OCI-M2 (cell line): Measurements from ENCODE around the gene ADNP.

ENCODE experiments used
- DNase-seq: peaks from one replicate; lab custom pipeline; 2025; ENCODE audit not compliant: unreplicated experiment; lab: John Stamatoyannopoulos, UW

ADNP gene

GRCh38 chr20:50874111-50874757, 57.0 kb downstream of the ADNP start:
- no peak for DNase-seq

- no peak for DNase-seq
Measured at GRCh38 chr20:50873585-50873984, 57.7 kb downstream of the ADNP start.

DNA sequence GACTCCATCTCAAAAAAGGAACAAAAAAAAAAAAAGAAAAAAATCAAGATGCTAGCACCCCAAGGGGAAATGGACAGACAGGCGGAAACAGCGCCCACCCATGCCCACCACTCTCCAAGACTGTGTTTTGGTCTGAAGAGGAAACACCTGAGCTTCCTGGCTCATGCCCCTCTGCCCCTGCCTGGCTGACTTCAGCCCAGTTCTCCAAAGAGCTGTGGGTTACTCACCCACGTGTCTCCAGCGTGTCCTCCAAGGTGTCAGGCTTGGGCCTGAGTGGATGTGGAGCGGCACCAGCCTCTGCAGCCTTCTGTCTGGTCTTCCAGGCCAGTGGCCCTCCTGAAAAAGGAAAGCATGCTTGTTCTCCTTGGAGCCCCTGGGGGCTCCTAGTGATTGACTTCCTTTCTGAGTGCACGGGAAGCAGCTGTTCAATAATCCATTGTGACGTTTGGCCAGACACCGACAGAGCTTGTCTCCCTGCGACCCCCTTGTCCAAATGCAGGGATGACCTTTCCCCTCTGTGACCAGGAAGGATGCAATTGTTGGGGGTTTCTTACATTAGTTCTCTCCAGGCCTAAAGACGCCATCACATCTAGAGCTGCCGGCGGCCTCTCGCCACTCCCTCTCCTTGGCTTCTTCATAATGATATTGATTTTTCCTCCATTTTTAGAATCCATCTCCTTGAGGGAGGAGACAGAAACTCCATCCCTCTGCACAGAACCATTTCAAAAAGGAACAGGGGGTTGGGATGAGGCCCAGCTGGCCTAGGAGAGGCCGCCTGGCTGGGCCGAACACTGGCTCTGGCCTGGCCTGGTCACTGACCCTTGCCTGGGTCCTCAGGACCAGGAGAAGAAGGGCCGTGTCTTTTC, 58.4 kb downstream of the ADNP start:
- no peak for DNase-seq

GRCh38 chr20:50870561-50871161, 60.6 kb downstream of the ADNP start:
- DNase-seq, result no peak

GRCh38 chr20:50868509-50869495, 62.4 kb downstream of the ADNP start:
- no peak for DNase-seq

- no peak for DNase-seq
Measured at GRCh38 chr20:50867805-50868204, 63.4 kb downstream of the ADNP start.

GRCh38 chr20:50866831-50867230, 64.4 kb downstream of the ADNP start:
- DNase-seq, result no peak

GRCh38 chr20:50866036-50866685, 65.1 kb downstream of the ADNP start:
- DNase-seq, result no peak

- no peak for DNase-seq
Measured at GRCh38 chr20:50865591-50865990, 65.6 kb downstream of the ADNP start.

GRCh38 chr20:50865114-50865513, 66.1 kb downstream of the ADNP start:
- DNase-seq, result no peak

- DNase-seq, result no peak
Measured at GRCh38 chr20:50862546-50862945, 68.7 kb downstream of the ADNP start.

DNA sequence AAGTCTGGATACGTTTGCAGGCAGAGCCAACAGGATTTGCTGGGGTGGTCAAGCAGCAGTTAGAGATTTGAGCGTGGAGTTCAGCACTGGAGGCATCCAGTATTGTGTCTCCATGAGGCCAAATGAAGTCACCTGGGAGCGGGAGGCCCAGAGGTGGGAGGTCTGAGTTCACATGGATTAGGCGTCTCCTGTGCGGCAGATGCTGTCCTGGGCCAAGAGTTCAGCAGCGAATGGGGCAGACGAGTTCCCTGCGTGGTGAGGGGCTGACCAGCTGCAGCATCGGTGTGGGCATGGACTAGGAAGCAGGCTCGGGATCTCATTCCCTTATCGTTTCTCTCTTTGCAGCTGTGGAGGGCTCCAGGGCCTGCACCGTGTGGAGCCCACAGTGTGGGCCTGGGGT, 70.2 kb downstream of the ADNP start:
- no peak for DNase-seq

DNA sequence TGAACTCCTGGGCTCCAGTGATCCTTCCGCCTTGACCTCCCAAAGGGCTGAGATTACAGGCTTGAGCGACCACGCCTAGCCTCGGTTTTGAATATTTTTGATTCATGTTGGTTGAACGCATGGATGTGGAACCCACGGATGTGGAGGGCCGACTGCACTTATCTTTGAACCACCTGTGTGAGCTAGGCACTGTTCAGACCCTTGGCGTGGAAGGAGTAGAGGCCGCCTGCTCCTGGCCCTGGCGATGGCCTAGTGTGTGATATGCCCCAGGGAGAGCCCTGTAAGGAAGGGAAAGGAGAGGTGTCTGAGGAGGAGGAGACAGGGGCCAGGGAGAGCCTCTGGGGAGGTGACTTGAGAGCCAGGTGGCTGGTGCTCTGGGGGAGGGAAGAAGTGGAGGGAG, 72.1 kb downstream of the ADNP start:
- no peak for DNase-seq

GRCh38 chr20:50858525-50858924, 72.7 kb downstream of the ADNP start:
- DNase-seq, result no peak

DNA sequence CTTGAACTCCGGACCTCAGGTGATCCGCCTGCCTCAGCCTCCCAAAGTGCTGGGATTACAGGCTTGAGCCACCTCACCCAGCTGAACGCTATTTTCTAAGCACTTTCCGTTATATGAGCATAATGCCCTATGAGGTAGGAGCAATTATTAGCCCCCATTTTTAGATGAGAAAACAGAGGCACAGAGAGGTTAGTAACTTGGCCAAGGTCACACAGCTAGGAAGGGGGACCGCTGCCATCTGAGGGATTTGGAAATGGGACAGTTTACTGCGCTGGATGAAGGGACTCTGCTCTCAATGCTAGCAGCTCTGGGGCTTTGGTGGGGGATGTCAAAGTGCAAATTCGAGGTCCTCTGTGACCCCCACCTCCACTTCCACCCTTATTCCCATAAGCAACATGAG, 73.9 kb downstream of the ADNP start:
- DNase-seq, result no peak

DNA sequence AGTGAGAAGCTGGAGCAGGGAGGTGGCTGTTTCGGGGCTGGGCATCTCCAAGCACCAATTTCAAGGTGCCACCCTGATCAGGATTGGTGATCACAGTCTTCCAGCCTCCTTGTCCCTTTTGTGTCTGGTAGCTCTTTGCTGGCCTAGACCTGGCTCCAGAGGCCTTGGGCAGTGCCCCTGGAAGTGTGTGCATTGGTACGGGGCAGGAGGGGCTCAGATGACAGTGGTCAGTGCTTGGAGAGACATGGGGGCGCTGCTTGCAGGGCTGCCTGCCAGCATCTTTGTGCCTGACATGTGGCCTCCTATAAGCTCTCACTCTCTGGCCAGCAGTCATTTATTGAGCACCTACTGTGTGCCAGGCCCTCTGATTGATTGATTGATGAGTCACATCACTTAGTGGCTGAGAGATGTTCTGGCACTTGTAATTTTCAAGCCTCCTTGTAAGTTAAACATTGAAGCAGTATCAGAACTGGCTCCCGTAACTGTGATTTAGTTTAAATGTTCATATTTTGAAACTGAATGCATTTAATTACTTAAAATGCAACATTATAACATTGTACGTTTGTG, 74.7 kb downstream of the ADNP start:
- DNase-seq, result no peak

DNA sequence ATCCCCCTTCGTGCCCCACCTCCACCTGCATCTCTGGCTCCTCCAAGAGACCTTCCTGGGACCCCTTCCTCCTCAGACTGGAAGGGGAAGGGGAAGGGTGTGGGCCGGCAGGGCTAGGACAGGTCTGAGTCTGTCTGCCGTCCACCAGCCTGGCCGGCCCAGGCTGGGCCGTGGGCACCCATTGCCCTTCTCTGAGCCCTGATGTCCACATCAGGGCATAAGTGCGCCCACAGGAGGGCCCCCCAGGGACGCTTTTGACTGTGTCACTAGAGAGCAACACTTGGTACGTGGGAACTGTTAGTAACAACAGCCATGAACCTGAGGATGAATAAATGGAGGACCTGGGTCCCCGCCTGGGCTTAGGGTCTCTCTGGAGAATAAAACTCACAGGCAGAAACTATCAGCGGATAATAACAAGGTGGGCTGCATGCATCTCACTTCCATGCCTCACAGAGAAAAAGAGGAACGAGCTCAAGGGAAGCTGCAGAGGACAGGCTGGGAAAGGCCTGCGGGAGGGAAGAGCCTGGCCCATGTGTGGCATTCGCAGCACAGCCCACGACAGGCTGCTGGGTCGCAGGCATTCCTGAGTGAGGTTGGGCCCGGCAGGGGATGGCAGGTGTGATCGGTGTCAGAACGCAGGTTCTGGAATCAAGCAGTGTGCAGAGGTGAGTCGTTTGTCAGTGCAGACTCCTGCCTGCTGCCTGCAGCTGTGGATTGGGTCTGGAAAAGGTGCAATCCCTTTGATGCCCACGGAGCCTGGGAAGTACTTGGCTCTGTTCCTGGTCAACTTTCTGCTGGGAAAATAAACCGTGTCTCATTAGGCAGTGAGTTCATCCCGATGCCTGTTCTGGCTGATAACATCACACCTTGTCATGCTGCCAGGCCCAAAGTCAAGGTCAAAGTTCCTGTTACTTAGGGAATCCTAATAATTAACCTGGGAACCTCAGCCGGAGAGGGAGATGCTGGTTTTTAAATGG, 75.5 kb downstream of the ADNP start:
- no peak for DNase-seq

- no peak for DNase-seq
Measured at GRCh38 chr20:50854506-50855249, 76.6 kb downstream of the ADNP start.
